ENCODE data around the gene CXCR1. TPM values are rescaled to one million over a fixed set of nuclear protein-coding genes. Genes with fewer than 3 reads are reported as not detected.

CXCR1 gene
- total RNA-seq, 1 experiment from 2014 or later, result not detected

DNA sequence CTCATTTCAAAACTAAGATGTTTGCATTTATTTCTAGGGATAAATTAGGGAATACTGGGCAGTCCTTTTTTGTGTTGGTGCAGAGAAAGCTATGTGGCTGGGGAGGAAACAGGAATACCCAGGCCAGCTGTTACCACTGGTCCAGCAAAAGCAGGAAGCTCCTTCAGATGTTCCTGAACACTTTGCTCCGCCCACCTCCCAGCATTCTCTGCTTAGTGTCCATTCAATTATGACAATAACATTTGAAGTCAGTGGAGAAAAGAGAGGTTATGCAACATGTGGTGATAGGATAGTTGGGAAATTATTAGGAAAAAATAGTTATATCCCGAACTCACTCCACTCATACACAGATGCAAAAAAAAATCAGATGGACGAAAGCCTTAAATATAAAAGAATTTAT is 28.1 kb upstream of the CXCR1 start:
- Histone ChIP-seq H2BK20ac (ENCODE audit: low read depth, low read length, poor library complexity, severe bottlenecking) (no peak overlapping the region), H3K9me3 (ENCODE audit: control insufficient read depth, low read depth, low read length) (no peaks in the 10 kb centered on the region), H3K4me1 (ENCODE audit: insufficient read depth, low read length) (no peaks in the 10 kb centered on the region), H2BK120ac (ENCODE audit: low read depth, low read length, poor library complexity, severe bottlenecking) (no peak overlapping the region), H3K4me2 (ENCODE audit: insufficient read depth, insufficient read length, low read length) (no peak overlapping the region), H3K27ac (ENCODE audit: insufficient read length, low read depth, low read length) (no peak overlapping the region), H3K18ac (ENCODE audit: insufficient read length, low read depth, low read length) (no peak overlapping the region), H3K23ac (ENCODE audit: insufficient read length, low read depth, low read length) (no peak overlapping the region), H2BK5ac (ENCODE audit: insufficient read length, low read length) (no peak overlapping the region), H4K5ac (ENCODE audit: insufficient read length, low read depth, low read length) (no peak overlapping the region), H3K23me2 (ENCODE audit: insufficient read length, low read depth, low read length, poor library complexity, severe bottlenecking) (no peaks in the 10 kb centered on the region), H3K27me3 (ENCODE audit: insufficient read depth, low read length) (0 out of 2 replicates have a peak, but pooled peaks cover 2% of the 10 kb centered on the region), H3T11ph (ENCODE audit: low read length) (no peak overlapping the region), H2AFZ (ENCODE audit: low read length) (no peak overlapping the region), H2BK15ac (ENCODE audit: low read depth, low read length) (no peak overlapping the region), H4K8ac (replicated peaks; ENCODE audit: insufficient read length, low read depth, low read length) (no peak overlapping the region), H4K91ac (ENCODE audit: insufficient read length, low read depth, low read length) (no peak overlapping the region), H3K14ac (ENCODE audit: insufficient read depth, low read length) (no peak overlapping the region), H3K79me2 (ENCODE audit: insufficient read depth, low read length) (no peaks in the 10 kb centered on the region), H3K4ac (ENCODE audit: low read depth, low read length) (no peak overlapping the region), H3K9ac (ENCODE audit: extremely low read depth, insufficient read length, low read length) (no peak overlapping the region), H3K56ac (ENCODE audit: insufficient read length, low read depth, low read length) (no peak overlapping the region), H4K20me1 (ENCODE audit: control insufficient read depth, insufficient read depth, insufficient read length) (no peaks in the 10 kb centered on the region), H2BK12ac (ENCODE audit: insufficient read length, low read depth, low read length) (no peak overlapping the region), H2AK5ac (ENCODE audit: insufficient read length, low read length) (no peak overlapping the region), H3K79me1 (ENCODE audit: insufficient read depth, low read depth, low read length, poor library complexity, severe bottlenecking) (no peaks in the 10 kb centered on the region)
- no peak for TF ChIP-seq CTCF (conservative IDR thresholded peaks at IDR 0.05)
- Mint-ChIP-seq H3K4me3 (no peak overlapping the region), H3K36me3 (ENCODE audit: insufficient read depth in 1 of 3, low read depth in 3 of 3) (no peaks in the 10 kb centered on the region), H3K27me3 (ENCODE audit: low read depth) (peaks cover 22% of the 10 kb centered on the region), H3K9me3 (no peaks in the 10 kb centered on the region), H3K27ac (no peak overlapping the region), H3K4me1 (peaks cover 6 to 9% of the 10 kb centered on the region in 2 experiments)
- no peak for DNase-seq
- no CpG with 5 or more reads among the region's 3 CpGs for WGBS (ENCODE audit: extremely low coverage, insufficient read length, low lambda C conversion rate)

Measured in H9 (cell line).